Hematopoietic multipotent progenitor cell treated with erythropoietin and hydrocortisone succinate and interleukin-3 and kit ligand, for 15 days (in vitro differentiated cells): ENCODE measurements around the gene NR3C1.

ENCODE experiments used
- DNase-seq: peaks from one replicate; pipeline ENCODE4 v3.0.0-alpha.2; 2015; ENCODE audit warnings: low spot score

NR3C1 gene

GRCh38 chr5:143362664-143363227 is 40.7 kb downstream of the NR3C1 start:
- peak; percentile 60 for DNase-seq

GRCh38 chr5:143361438-143361837 is 42.0 kb downstream of the NR3C1 start:
- DNase-seq: no peak

GRCh38 chr5:143360755-143361154 is 42.7 kb downstream of the NR3C1 start:
- peak; percentile 57 for DNase-seq

- DNase-seq: no peak
Measured at GRCh38 chr5:143359869-143360268, 43.6 kb downstream of the NR3C1 start.

DNA sequence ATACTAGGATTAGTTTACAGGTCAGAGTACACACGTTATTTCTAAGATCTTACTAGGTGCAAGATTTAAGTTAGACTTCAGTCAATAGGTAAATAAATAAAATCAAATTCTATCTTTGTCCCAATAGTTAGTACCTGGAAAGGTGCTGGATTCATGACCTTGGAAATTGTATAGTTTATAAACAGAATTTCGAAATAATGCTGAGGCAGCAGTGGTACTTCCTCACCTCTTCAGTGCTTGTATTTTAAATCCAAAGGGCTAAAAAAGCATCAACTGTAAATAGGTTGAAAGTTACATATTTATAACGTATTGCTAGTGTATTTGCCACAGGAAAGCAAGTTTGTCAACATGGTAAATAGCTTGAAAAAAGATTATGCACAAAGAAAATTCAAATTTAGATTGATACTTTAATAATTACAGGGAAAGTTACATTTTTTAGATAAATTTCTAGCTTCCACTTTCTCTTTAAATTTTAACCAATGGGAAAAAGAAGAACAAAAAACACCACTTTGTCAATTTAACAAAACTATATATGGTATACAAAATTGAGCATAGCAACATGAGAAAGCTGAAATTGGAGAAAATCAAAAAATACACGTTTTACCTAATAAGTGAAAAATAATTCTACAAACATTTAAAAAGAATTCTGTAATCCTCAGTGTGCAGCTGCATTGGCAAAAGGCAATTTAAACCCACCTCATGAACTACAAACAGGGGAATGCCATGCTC is 46.5 kb downstream of the NR3C1 start:
- DNase-seq: no peak

DNA sequence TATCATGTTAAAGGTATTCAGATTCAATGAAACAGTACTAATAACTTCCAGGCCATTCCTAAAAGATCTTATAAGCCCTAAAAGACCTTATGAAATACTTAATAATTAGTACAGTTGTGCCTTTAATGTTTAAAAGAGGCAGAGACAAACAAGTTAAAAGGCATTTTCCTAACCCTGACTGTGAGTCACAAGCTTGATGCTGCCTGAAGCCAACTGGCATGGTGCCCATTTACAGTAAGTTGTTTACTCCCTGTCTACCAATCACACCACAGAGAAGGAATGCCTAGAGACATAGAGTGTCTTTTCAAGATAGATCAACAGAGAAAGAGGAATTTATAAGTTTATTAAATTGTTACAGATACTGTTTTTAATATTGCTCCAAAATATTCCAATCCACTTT is 47.8 kb downstream of the NR3C1 start:
- peak; percentile 98 for DNase-seq

DNA sequence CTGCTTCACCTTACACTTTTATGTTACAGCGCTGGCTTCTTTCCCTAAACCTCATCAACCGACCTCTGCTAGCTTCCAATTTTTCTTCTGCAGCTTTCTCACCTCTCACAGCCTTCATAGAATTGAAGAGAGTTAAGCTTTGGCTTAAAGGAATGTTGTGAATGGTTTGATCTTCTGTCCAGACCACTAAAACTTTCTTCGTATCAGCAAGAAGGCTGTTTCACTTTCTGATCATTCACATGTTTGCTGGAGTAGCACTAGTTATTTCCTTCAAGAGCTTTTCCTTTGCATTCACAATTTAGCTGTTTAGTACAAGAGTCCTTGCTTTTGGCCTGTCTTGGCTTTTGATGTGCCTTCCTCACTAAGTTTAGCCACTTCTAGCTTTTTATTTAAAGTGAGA is 49.5 kb downstream of the NR3C1 start:
- no peak for DNase-seq

GRCh38 chr5:143352691-143353090 is 50.8 kb downstream of the NR3C1 start:
- no peak for DNase-seq

DNA sequence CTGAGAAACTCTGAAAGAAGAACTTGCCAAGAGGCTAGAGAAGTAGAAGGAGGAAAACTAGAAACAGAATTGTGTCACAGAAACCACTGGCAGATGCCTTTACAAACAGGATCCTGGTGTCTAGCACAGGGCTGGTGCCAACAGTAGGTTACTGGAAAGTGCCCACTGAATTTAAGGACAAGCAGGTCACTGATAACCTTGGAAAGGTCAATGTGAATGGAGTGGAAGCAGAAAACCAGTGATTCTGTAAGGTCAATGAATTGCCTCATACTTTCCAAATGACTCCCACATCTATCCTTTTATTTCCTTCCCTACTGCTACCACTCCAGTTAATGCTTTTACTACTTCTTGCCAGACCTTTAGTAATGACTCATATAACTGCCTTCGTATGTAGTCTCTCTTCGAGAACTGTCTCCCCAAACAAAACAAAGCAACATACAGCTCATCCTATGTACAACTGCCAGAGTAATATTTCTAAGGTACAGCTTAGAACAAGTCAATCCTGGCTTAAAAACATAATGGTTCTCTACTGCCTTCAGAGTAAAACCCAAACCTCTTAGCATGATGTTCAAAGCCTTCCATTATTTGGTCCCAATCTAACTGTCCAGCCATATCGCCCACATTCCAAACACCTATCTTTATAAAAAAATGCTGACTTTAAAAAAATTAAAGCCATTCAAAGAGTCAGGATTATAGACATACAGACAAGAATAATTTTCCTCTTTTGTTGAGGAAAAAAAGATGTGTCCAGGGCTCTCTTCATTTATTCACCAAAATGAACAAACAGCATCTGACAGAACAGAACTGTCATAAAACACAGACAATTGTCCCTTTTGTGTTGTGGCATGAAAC is 52.5 kb downstream of the NR3C1 start:
- DNase-seq: no peak

DNA sequence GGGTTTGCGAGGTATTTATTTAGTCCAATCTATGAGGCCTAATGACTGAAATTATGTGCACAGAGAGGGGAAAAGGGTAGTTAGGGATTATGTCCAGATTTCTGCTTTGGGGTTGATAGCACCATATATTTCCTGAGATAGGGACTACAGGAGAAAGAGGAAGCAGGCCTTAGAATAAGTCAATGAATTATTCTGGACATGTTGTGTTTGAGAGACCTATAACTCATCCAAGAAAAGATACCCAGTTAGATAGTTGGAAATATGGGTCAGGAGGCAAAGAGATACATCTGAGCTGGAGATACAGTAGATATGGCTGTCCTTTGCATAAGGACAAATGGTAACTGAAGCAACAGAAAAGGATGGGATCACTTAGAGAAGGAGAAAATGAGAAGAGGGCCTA is 53.1 kb downstream of the NR3C1 start:
- DNase-seq: no peak

DNA sequence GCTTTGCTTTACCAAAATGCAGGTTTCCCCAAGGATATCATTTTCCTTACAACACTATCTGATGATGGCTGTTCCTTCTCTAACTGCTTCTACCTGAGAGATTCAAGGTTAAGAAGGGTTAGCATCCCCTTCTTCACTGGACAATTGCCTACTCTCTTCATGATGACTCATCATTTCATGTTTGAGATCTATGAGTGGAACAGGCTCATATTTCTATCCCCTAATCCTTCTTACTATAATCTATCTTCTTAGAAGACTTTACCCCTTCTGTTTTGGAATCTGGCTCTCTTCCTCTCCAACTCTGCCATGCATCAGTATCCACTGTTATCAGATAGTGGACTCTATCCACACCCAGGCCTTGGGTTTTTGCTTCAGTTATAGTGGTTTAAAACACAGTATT is 54.3 kb downstream of the NR3C1 start:
- no peak for DNase-seq

DNA sequence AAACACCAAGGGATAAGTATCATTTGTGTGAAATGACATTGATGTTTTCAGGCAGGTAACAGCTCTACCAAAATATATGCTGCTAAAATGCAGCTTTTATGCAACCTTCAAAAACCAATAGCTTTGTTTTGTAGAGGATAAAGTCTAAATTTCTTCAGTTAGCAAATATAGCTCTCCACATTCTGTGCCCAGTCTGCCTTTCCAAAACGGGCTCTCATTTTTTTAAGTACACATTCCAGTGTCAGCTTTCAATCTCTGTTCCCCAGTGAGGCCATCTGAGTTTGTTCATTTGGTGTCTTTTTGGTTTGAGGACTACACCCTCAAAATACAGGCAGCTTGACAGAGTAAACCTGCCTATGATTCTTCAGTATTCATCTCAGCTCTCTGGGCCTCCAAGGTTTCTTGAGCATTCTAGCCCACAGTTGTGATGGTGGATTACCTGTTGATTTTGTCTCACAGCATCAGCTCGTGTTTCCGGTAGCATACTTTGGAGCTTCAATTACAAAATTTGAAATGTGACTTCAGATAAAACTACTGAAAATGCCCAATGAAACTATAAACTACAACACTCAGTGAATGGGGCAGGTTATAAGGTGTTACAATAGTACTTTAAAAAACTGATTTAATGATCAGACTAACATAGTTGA is 55.7 kb downstream of the NR3C1 start:
- no peak for DNase-seq

DNA sequence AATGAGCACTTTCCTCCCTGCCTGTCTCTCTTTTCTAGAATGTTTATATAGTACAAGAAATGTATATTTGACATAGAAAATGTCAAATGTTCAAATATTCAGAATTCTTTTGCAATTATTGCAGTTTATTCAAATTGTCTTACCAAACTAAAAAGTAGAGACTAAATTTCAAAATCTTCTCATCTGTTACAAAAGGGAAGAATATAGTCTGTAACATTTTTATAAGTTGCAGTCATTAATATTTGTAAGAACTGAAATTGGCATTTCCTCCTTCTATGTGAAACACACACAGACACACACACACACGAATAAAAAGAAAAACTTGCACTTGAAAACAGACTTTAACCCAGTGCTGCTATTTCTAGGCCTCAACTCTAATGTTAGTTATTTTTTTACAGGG is 56.4 kb downstream of the NR3C1 start:
- DNase-seq: no peak

- no peak for DNase-seq
Measured at GRCh38 chr5:143345671-143346440, 57.6 kb downstream of the NR3C1 start.

- DNase-seq: no peak
Measured at GRCh38 chr5:143343042-143343441, 60.4 kb downstream of the NR3C1 start.

- no peak for DNase-seq
Measured at GRCh38 chr5:143342607-143343006, 60.9 kb downstream of the NR3C1 start.

DNA sequence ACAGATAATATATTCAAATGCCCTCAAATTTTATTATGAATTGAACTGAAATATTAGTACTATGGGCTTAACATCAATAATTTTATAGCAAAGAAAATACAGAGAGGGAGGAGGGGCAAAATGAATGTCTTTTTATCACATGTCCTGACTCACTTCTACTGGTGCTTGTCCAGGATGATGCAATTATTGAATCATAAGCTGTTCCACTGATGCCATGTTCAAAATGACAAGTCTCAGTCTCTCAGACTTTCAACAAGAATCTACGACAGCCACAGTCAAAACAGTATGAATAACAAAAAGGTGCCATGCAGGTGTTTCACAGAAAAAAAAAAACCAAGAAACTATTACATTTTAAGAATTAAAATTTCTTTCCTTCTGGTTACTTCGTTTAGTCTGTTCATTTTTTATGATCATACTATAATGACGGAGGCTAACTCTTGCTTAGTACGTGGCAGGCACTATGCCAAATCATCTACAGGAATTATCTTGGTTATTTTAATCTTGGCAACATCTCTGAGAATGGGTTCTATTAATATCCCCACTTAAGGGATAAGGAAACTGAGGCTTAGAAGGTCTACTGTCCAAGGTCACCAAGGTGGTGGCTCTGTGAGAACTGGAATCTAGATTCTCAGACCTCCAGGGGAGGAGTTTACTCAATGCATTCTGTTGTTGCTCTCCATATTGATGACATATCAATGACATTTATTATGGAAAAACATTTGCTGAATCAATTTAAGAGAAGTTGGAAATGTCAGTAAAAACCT is 61.5 kb downstream of the NR3C1 start:
- DNase-seq: peak; percentile 87

DNA sequence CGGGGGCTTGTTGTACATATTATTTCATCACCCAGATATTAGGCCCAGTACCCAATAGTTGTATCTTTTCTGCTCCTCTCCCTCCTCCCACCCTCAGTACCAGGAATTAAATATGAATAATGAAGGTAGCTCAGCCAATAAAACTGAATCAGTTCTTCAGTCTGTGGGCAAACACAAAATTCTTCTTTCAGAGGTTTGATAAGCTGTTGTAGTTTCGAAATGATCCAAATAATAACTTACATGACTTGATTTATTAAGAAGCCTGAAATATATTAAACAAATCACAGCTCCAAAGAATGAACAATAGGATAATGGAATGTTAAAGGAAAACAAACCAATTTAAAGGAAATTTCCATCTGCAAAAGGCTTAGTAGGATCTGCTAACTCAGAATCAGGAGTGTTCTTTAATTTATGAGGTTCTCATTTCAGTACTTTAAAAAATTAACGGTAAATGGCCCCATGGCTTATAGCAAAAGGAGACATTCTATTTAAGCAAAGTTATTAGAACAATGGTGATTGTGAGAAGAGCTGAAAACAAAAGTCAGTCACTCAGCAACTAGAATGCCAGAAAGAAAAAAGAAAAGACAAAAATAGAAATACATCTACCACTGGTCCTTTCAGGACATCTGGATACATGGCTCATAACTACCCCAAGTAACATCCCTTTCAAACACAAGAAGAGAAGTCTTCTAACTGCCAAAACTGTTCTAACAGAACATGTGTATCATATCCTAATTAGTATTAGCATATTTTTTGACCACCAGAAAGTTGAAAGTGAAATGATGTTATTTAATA is 62.4 kb downstream of the NR3C1 start:
- peak; percentile 28 for DNase-seq

- DNase-seq: no peak
Measured at GRCh38 chr5:143338658-143339366, 64.7 kb downstream of the NR3C1 start.

GRCh38 chr5:143337946-143338345 is 65.5 kb downstream of the NR3C1 start:
- no peak for DNase-seq
